ENCODE measurements around the gene CCND2.
"Not testable (repeated sequence)": the region's sequence is repeated elsewhere in the genome, so short reads cannot be mapped to it uniquely, and the experiment has no call there.

CCND2 gene

GRCh38 chr12:4273652-4274395, at the start of gene CCND2:
CCND2 (plus strand) TSS chr12:4273762; CDS start chr12:4274041, 279 bp downstream.
- no peak for DNase-seq (ENCODE audit: low spot score)

DNA sequence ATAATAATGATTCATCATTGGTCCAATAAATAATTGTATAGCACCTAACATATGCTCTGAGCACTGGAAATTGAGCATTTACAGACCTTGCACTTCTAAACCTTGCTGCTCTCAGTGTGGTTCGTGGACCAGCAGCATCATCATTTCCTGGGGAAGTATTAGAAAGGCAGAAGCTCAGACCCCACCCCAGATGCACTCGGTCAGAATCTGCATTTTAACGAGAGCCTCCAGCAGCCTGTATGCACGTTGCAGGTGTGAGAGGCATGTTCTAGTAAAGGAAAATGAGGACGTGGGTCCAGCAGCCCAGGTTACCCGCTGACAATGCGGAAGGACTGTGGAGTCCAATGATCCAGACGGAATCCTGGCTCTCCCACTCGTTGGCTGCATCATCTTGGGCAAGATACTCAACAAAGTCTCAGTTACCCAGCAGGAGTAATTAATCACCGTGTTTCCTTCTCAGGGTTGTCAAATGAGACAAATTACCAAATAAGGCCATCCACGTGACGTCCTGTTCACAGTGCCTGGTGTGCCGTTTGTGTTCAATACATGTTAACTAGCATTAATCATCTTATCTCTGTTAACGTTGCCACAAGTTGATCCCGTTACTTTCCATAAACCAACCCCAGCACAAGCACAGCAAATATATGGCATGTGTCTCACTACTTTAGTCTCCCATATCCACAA, 49.2 kb upstream of the CCND2 start:
- no peak for DNase-seq (ENCODE audit: low spot score)

DNA sequence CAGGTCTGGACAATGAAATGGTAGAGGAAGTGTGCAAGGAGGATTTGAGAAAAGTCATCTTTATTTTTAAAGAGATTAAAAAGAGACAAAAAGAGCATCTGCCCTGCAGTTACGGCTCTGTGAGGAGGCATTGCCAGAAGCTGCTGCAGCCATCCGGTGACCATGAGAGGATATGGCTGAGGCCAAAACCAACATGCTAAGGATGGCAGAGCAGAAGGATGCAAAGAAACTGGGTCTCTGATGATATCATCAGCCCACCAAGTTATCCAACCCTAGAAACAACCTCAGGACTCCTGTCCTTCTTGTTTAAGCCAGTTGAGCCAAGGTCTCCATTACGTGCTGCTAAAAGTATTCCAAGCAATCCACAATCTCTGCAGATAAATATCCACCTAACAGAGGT, 48.0 kb upstream of the CCND2 start:
- DNase-seq (ENCODE audit: low spot score): no peak

GRCh38 chr12:4227046-4227445, 46.5 kb upstream of the CCND2 start:
- DNase-seq (ENCODE audit: low spot score): no peak

DNA sequence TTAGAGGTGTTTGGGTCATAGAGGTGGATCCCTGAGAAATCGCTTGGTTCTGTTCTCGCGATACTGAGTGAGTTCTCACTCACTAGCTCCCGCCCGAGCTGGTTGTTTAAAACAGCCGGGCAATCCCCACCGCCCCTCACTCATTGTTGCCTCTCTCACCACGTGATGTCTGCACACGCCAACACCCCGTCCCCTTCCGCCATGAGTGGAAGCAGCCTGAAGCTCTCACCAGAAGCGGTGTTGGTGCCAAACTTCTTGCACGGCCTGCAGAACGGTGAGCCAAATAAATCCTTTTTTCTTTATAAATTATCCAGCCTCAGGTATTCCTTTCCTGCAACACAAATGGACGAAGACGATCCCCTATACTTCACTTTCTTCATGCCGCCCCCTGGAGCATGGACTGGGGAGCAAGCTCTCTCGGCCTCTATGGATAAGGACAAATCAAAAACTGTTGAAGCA, 45.4 kb upstream of the CCND2 start:
- no peak for DNase-seq (ENCODE audit: low spot score)

- DNase-seq (ENCODE audit: low spot score): no peak
These were observed 43.0 kb upstream of the CCND2 start for GRCh38 chr12:4230526-4230925.

DNA sequence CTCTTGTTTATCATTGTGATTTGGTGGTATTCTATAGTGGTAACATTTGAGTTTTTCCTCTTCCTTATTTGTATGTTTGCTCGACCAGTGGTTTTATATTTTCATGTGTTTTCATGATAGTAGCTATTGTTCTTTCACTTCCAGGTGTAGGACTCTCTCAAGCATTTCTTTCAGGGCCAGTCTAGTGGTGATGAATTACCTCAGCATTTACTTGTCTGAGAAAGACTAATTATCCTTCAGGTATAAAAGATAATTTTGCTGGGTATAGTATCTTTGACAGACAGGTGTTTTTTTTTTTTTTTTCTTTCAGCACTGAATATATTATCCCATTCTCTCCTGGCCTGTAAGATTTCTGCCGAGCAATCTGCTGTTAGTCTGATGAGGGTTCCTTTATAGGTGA, 35.0 kb upstream of the CCND2 start:
- no peak for DNase-seq (ENCODE audit: low spot score)

- no peak for DNase-seq (ENCODE audit: low spot score)
These were observed 33.8 kb upstream of the CCND2 start for GRCh38 chr12:4239746-4240145.

DNA sequence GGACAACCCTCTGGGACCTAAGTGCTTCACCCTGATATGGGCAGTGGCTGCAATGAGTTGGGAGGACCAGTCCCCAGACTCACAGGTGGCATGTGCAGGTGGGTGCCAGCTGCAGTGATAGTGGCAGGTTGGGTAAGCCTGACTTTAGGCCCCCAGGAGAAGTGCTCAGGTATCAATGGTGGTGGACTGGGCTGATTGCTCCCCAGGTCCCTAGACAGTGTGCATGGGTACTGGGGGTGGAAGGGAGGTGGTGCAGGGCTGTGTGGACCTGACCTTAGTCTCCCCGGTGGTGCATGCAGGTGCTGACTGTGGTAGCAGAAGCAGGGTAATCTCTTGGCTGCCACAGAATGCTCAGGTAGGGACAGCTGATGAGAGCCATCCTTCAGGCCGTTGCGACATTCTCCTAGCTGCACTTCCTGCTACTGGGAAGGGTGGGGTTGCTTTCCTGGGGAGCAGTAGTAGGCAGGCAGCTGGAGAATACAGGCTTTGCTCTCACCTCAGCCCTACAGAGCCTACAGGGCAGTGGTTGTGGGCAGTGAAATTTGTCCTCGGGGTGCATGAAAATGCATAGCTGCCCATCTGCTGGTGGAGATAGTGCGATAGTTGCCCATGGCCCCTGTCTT, 33.3 kb upstream of the CCND2 start:
- no peak for DNase-seq (ENCODE audit: low spot score)

GRCh38 chr12:4240981-4241380, 32.6 kb upstream of the CCND2 start:
- DNase-seq (ENCODE audit: low spot score): no peak

- no peak for DNase-seq (ENCODE audit: low spot score)
These were observed 32.0 kb upstream of the CCND2 start for GRCh38 chr12:4241592-4241991.

DNA sequence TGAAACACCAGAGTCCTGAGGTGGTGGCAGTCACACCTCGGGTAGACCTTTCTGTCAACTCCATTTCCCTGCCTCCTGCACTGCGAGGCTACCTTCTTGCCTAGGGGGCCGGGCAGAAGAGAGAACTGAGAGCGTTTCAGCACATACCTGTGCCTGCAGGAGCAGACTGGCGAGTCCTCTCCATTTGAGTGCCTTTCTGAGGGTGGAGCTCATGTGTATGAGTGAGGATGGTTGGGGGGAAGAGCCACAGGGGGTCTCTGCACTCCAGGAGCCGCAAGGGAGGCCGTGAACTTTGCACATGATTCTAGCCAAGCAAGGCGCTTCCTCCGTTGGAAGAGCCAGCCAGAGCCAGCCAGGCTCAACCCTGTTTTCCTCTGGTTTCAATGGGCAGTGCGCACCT, 31.0 kb upstream of the CCND2 start:
- DNase-seq (ENCODE audit: low spot score): no peak

DNA sequence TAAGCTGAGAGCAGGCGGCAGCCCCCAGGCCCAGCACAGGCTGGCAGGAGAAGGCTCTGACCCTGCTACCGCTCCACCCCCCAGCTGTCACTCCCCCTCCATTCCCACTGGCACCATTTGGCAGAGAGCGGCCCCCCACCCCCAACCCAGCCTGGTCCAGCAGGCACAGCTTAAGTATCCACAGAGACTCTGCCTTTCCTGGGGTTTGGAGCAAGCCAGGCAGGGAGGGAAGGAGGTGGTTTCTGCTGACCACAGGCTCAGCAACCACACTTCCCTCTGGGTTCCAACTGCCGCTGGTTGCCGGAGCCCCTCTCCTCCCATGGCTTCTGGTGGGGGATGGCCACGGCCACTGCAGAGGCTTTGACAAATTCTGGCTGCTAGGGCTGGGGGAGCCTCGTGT, 30.5 kb upstream of the CCND2 start:
- no peak for DNase-seq (ENCODE audit: low spot score)

DNA sequence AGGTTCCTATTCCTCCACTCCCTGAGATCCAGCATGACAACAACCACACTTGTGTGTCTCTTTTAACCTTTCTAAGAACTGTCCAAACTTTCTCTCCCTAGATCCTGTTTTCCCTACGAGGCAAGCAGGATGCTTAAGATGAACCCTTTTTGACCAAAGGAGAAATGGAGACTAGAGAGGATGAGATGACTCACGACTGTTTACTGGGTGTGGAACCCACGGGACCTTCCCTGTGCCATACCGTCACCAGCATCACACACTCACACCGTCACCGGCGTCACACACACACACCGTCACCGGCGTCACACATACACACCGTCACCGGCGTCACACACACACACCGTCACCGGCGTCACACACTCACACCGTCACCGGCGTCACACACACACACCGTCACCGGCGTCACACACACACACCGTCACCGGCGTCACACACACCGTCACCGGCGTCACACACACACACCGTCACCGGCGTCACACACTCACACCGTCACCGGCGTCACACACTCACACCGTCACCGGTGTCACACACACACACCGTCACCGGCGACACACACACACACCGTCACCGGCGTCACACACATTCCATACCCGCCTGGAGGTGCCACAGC, 30.0 kb upstream of the CCND2 start:
- not testable (repeated sequence) for DNase-seq (ENCODE audit: low spot score)

- DNase-seq (ENCODE audit: low spot score): no peak
These were observed 28.7 kb upstream of the CCND2 start for GRCh38 chr12:4244868-4245267.

- no peak for DNase-seq (ENCODE audit: low spot score)
These were observed 28.1 kb upstream of the CCND2 start for GRCh38 chr12:4245446-4245845.

DNA sequence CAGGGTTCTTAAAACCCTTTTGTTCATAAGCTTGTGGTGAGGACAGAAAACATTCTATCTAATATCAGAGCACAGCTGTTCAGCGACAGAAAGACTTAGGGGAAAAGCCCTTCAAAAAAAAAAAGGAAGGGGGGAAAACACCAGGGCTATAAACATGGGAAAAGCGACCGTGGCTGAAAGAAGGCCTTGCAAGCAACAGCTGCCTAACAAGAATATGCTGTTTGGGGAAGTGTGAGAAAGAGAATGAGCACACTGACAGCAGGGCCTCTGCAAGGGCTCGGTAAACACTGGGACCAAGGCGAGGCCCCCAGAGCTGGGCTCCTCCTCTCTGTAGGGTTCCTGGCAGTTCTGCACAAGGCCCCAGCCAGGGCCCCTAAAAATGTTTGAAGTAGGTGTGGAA, 27.4 kb upstream of the CCND2 start:
- DNase-seq (ENCODE audit: low spot score): no peak

- DNase-seq (ENCODE audit: low spot score): no peak
These were observed 22.9 kb upstream of the CCND2 start for GRCh38 chr12:4250691-4251090.

DNA sequence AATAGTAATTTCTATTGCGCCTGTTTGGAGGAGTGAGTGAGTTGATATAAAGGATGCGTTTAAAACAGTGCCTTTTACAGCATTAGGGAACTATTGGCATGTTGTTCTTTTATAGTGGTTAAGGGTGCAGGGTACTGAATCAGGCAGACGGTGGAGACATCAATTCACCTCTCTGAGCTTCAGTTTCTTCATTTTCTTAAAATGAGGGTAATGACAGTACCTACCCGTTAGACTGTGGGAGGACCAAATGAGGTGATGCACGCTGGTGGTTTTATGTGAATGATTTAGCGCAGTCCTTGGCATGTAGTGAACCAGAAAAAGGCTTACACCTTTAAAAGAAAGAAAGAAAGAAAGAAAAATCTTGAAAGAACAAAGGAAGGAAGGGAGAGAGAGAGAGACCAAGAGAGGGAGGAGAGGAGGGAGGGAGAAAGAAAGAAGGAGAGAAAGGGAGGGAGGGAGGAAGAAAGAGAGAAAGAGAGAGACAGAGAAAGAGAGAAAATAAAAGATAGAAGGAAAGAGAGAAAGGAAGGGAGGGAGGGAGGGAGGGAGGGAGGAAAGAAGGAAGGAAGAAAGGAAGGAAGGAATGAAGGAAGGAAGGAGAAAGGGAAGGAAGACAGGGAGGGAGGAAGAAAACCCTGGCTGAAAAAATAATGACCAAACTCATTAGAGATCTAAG, 22.2 kb upstream of the CCND2 start:
- DNase-seq (ENCODE audit: low spot score): no peak

- DNase-seq (ENCODE audit: low spot score): no peak
These were observed 21.6 kb upstream of the CCND2 start for GRCh38 chr12:4251967-4252366.

- no peak for DNase-seq (ENCODE audit: low spot score)
These were observed 21.0 kb upstream of the CCND2 start for GRCh38 chr12:4252601-4253000.

All from HuH-7 (cell line).